HL-60/S4 treated with retinoic acid at 250 ng/mL for 4 days and 3 days (cell line): ENCODE measurements around the gene RGCC.
"Not testable (repeated sequence)": the region's sequence is repeated elsewhere in the genome, so short reads cannot be mapped to it uniquely, and the experiment has no call there.

ENCODE experiments used
- in situ Hi-C: fragments of 300-500 bp; cut with MboI; formaldehyde crosslinking; loops from 2 replicates; pipeline ENCODE4 v1.7.0; 2022; ENCODE audit warnings: low sequenced_read_pairs

The RGCC gene

GRCh38 chr13:41488124-41488523, 30.8 kb downstream of the RGCC start:
- in situ Hi-C loops: no loop called here

- in situ Hi-C loops: no loop called here
Observed at GRCh38 chr13:41490371-41491015, 33.1 kb downstream of the RGCC start.

- in situ Hi-C loops: no loop called here
Observed at GRCh38 chr13:41491436-41491835, 34.1 kb downstream of the RGCC start.

- in situ Hi-C loops: no loop called here
Observed at GRCh38 chr13:41492432-41493260, 35.3 kb downstream of the RGCC start.

GRCh38 chr13:41494202-41494601, 36.9 kb downstream of the RGCC start:
- in situ Hi-C loops: no loop called here

GRCh38 chr13:41495044-41495443, 37.7 kb downstream of the RGCC start:
- in situ Hi-C loops: no loop called here

GRCh38 chr13:41496420-41497234, 39.3 kb downstream of the RGCC start:
- in situ Hi-C loops: no loop called here

- in situ Hi-C loops: no loop called here
Observed at GRCh38 chr13:41497436-41497835, 40.1 kb downstream of the RGCC start.

- in situ Hi-C loops: no loop called here
Observed at GRCh38 chr13:41499452-41499851, 42.1 kb downstream of the RGCC start.

- in situ Hi-C loops: no loop called here
Observed at GRCh38 chr13:41500511-41500910, 43.2 kb downstream of the RGCC start.

GRCh38 chr13:41501281-41501680, 43.9 kb downstream of the RGCC start:
- in situ Hi-C loops: no loop called here

GRCh38 chr13:41502031-41502430, 44.7 kb downstream of the RGCC start:
- in situ Hi-C loops: no loop called here

- in situ Hi-C loops: no loop called here
Observed at GRCh38 chr13:41502673-41503072, 45.3 kb downstream of the RGCC start.

GRCh38 chr13:41503356-41503755, 46.0 kb downstream of the RGCC start:
- in situ Hi-C loops: no loop called here

- in situ Hi-C loops: not testable (repeated sequence)
Observed at GRCh38 chr13:41504657-41505056, 47.3 kb downstream of the RGCC start.

- in situ Hi-C loops: no loop called here
Observed at GRCh38 chr13:41505209-41505835, 48.0 kb downstream of the RGCC start.

GRCh38 chr13:41506312-41506711, 49.0 kb downstream of the RGCC start:
- in situ Hi-C loops: no loop called here

- in situ Hi-C loops: no loop called here
Observed at GRCh38 chr13:41509971-41510370, 52.6 kb downstream of the RGCC start.

- in situ Hi-C loops: no loop called here
Observed at GRCh38 chr13:41511827-41512226, 54.5 kb downstream of the RGCC start.

GRCh38 chr13:41512441-41512840, 55.1 kb downstream of the RGCC start:
- in situ Hi-C loops: no loop called here

- in situ Hi-C loops: no loop called here
Observed at GRCh38 chr13:41513600-41513999, 56.2 kb downstream of the RGCC start.
